ENCODE measurements around the gene POLRMT. TPM values are rescaled to one million over a fixed set of nuclear protein-coding genes. Genes with fewer than 3 reads are reported as not detected.

POLRMT gene
- total RNA-seq: 26.8 TPM

DNA sequence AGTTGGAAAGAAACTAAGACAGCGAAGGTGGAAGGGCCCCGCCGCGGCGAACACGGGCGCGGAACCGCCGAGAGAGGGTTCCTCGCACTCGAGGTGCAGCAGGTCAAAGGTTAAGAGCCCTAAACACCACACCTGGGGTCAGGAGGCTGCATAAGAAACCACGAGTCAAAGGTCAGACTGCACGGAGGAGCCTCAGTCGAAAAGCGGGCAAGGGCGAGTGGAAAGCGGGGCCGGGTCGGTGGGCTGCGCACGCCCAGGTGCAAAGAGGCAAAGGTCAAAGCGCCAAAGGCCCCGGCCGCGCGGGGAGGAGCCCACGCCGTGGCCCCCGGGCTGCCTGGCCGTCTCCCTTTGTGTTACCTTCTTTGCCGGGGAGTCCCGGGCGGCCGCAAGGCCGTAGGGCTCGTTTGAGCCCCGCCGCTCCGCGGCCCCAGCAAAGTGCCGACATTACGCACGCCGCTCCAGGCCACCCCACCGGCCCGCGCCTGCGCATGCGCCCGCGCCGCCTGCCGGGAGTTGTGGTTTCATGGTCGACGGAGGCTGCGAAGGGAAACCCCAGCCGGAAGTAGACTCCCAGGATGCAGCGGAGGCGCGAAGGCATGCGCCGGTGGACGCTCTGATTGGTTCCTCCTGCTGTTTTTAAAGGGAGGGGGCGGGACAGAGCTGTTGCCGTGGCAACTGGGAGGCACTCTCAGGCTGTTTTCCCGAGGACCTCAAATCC, at the start of gene POLRMT:
Gene POLRMT (minus strand): TSS at position 470 of the 718 bp plus-strand sequence. CDS start 25 bp downstream, at position 445.
- Histone ChIP-seq H3K36me3 (peaks cover 15% of the 10 kb centered on the region in 2 donors), H3K4me3 (peak within 1 kb of the TSS; percentile 56 to 97), H3K27ac (peak within 1 kb of the TSS; percentile 53 to 72), H3K9me3 (no peaks in the 10 kb centered on the region), H3K27me3 (no peaks in the 10 kb centered on the region), H3K4me1 (peaks cover 10 to 20% of the 10 kb centered on the region in 2 donors)
- intact Hi-C loops (cut with DNase I): loop anchor here (1.0 to 5.0 kb wide), 2 partner anchors 30 to 61 kb away; partner anchors contain the start of genes BSG and RNF126
- TF ChIP-seq, protein P1, sequence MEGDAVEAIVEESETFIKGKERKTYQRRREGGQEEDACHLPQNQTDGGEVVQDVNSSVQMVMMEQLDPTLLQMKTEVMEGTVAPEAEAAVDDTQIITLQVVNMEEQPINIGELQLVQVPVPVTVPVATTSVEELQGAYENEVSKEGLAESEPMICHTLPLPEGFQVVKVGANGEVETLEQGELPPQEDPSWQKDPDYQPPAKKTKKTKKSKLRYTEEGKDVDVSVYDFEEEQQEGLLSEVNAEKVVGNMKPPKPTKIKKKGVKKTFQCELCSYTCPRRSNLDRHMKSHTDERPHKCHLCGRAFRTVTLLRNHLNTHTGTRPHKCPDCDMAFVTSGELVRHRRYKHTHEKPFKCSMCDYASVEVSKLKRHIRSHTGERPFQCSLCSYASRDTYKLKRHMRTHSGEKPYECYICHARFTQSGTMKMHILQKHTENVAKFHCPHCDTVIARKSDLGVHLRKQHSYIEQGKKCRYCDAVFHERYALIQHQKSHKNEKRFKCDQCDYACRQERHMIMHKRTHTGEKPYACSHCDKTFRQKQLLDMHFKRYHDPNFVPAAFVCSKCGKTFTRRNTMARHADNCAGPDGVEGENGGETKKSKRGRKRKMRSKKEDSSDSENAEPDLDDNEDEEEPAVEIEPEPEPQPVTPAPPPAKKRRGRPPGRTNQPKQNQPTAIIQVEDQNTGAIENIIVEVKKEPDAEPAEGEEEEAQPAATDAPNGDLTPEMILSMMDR (IDR thresholded peaks at IDR 0.05): no peak
- peak; percentile 94 to 99 for DNase-seq (ENCODE audit: low spot score in 2 of 2)

- H3K27ac ChIP-seq: no peak overlapping the region
- intact Hi-C loops (cut with DNase I): loop anchor here (5.0 kb wide), 1 partner anchor 50 kb away; no protein-coding TSS in a partner anchor
- TF ChIP-seq, protein P1 (IDR thresholded peaks at IDR 0.05): no peak
Observed at GRCh38 chr19:682678-683320, 49.5 kb upstream of the POLRMT start.

GRCh38 chr19:681029-682019, 48.0 kb upstream of the POLRMT start:
- H3K27me3 ChIP-seq: no peaks in the 10 kb centered on the region
- peak overlapping the region in 1 of 2 donors; percentile 88 for H3K4me3 ChIP-seq
- intact Hi-C loops (cut with DNase I): loop anchor here (5.0 kb wide), 1 partner anchor 51 kb away; no protein-coding TSS in a partner anchor
- peaks cover 9 to 16% of the 10 kb centered on the region in 2 donors for H3K4me1 ChIP-seq
- peak overlapping the region; percentile 97 to 98 for H3K27ac ChIP-seq
- TF ChIP-seq, protein P1 (IDR thresholded peaks at IDR 0.05): no peak
- peaks cover 0 to 8% of the 10 kb centered on the region in 2 donors for H3K36me3 ChIP-seq
- H3K9me3 ChIP-seq: no peaks in the 10 kb centered on the region
- peak in 1 of 2 donors; percentile 80 for DNase-seq (ENCODE audit: low spot score in 2 of 2)

More at GRCh38 chr19:682678-683320, 49.5 kb upstream of the POLRMT start:
- DNase-seq (ENCODE audit: low spot score in 2 of 2): no peak
- no peaks in the 10 kb centered on the region for H3K27me3 ChIP-seq
- H3K36me3 ChIP-seq: peaks cover 0 to 8% of the 10 kb centered on the region in 2 donors
- H3K4me3 ChIP-seq: no peak overlapping the region
- H3K9me3 ChIP-seq: no peaks in the 10 kb centered on the region
- H3K4me1 ChIP-seq: peaks cover 8 to 15% of the 10 kb centered on the region in 2 donors

GRCh38 chr19:680287-681028, 47.1 kb upstream of the POLRMT start:
- Histone ChIP-seq H3K27ac (peak overlapping the region; percentile 97 to 98), H3K36me3 (peaks cover 0 to 8% of the 10 kb centered on the region in 2 donors), H3K4me3 (peak overlapping the region; percentile 88 to 93), H3K4me1 (peaks cover 9 to 21% of the 10 kb centered on the region in 2 donors), H3K9me3 (no peaks in the 10 kb centered on the region), H3K27me3 (no peaks in the 10 kb centered on the region)
- intact Hi-C loops (cut with DNase I): loop anchor here (1.0 to 5.0 kb wide), 2 partner anchors 52 to 117 kb away; partner anchors contain the start of gene PTBP1
- DNase-seq (ENCODE audit: low spot score in 2 of 2): peak; percentile 98 to 100
- TF ChIP-seq, protein P1 (IDR thresholded peaks at IDR 0.05): peak; percentile 21 to 76 (median 35)
